Cardiac fibroblast (primary cell): ENCODE results near the gene OR4D10.

Experiments used
- DNase-seq, 2 donors: peaks; one replicate each; pipeline versions ENCODE4 v3.0.0 to v3.0.0-alpha.2; 2010; ENCODE audit warnings: low read depth in 2 of 2
- H3K4me3 ChIP-seq, 2 donors: replicated peaks in 1 of 2; 1 replicate in 1 of 2; 2 replicates in 1 of 2; pipeline ENCODE4 v1.5.1; 2011; ENCODE audit warnings: low read depth in 2 of 2, low read length in 2 of 2, mild to moderate bottlenecking in 2 of 2, moderate library complexity in 1 of 2
- TF ChIP-seq, protein P1 (sequence below): IDR thresholded peaks from one replicate; pipeline ENCODE4 v1.5.1; 2011; ENCODE audit warnings: low read depth, mild to moderate bottlenecking, low read length, inconsistent platforms

The OR4D10 gene

DNA sequence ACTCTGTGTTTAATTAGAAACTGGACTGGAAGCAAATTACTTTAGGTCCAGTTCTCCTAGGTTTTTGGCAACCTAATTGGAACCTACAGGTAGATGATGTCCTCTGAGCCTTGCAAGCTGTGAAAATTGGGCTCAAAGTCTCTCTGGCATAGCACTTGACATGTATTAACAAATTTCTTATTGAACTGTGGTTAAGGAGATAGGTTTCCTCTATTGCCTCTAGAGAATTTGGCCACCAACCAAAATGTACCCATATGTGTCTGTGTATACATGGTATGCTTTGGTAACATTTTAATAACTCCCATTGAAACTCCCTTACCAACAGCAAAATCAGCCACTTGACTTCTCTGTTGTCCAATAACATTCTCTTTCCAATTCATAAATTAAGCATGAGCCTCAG lies at the start of gene OR4D10:
OR4D10 (plus strand) TSS at position 301 of the 400 bp plus-strand sequence. CDS start 4,115 bp downstream, outside the sequence.
- no peak within 1 kb of the TSS for H3K4me3 ChIP-seq
- TF ChIP-seq, protein P1, sequence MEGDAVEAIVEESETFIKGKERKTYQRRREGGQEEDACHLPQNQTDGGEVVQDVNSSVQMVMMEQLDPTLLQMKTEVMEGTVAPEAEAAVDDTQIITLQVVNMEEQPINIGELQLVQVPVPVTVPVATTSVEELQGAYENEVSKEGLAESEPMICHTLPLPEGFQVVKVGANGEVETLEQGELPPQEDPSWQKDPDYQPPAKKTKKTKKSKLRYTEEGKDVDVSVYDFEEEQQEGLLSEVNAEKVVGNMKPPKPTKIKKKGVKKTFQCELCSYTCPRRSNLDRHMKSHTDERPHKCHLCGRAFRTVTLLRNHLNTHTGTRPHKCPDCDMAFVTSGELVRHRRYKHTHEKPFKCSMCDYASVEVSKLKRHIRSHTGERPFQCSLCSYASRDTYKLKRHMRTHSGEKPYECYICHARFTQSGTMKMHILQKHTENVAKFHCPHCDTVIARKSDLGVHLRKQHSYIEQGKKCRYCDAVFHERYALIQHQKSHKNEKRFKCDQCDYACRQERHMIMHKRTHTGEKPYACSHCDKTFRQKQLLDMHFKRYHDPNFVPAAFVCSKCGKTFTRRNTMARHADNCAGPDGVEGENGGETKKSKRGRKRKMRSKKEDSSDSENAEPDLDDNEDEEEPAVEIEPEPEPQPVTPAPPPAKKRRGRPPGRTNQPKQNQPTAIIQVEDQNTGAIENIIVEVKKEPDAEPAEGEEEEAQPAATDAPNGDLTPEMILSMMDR: no peak
- no peak for DNase-seq

DNA sequence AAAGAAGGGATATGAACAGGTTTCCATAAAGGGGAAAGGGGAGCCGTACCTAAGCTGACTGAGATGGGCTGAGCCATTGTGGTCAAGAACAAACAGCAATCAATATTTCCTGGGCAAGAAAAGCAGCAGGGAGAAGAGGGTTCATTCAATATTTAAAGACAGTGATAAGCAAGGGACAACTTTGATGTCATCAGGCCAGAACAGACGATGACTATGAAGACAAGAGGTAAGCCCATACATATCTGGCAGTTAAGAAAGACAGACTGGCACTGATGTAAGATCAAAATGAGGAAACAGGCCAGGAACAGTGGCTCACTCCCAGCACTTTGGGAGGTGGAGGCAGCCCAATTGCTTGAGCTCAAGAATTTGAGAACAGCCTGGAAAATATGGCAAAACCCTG lies 49.3 kb upstream of the OR4D10 start:
- no peak for DNase-seq
- TF ChIP-seq, protein P1: no peak
- H3K4me3 ChIP-seq: no peak overlapping the region

DNA sequence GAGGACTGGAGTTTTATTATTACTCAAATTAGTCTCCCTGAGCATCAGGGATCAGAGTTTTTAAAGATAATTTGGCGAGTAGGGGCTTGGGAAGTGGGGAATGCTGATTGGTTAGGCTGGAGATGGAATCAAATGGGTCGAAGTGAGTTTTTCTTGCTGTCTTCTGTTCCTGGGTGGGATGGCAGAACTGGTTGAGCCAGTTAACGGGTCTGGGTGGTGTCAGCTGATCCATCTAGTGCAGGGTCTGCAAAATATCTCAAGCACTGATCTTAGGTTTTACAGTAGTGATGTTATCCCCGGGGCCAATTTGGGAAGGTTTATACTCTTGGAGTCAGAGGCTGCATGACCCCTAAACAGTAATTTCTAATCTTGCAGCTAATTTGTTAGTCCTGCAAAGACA lies 48.0 kb upstream of the OR4D10 start:
- no peak for DNase-seq
- H3K4me3 ChIP-seq: no peak overlapping the region
- TF ChIP-seq, protein P1: no peak

DNA sequence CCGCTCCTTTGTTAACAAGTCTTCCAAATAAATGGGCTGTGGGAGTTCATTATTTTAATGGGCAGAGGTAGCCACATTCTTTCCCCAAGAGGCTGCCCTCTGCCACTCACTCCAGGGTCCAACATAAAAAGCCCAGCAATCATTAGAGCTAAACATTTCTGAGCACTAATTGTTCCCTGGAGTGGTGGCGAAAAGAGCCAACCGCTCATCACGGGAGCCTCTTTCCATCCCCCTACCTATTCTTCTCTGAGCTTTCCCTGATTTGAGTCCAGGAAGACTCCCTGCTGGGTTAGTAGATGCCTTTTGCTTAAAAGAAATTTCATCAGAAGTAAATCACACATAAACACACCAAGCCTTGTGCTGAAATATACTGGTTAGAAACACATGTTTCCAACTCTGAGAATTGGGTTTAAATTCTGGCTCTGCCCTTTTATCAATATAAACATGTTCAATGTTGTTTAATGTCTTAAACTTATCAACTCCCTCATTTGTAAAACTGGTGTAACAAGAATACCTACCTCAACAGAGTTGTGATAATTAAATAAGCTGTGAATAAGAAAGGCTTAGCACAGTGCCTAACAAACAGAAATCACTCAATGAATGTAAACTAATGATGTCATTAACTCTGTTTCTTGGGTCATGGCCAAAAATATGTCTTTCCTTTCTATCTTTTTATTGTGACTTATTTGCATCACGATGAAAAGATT lies 46.6 kb upstream of the OR4D10 start, which contains the start of gene OR5A2:
OR5A2 (minus strand) TSS at position 53 of the 707 bp plus-strand sequence. CDS start 3,460 bp downstream, outside the sequence.
- DNase-seq: no peak
- TF ChIP-seq, protein P1: no peak

DNA sequence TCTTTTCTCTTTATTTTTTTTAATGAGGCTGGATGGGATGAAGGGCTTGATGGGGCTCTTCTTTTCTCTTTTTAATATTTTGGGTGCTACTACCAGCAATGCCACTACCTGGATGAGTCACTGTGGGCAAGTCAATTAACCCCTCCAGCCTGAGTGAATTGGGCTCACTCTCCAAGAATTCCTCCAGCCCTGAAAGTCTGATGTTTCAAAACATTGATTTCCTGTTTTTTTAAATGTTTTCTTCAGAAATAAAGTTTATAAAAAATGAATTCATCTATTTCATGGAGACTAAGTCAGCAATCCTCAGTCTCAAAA lies 46.1 kb upstream of the OR4D10 start:
- no peak overlapping the region for H3K4me3 ChIP-seq
- TF ChIP-seq, protein P1: no peak
- DNase-seq: no peak

More for the DNA sequence above, 46.6 kb upstream of the OR4D10 start, which contains the start of gene OR5A2:
- no peak within 1 kb of the TSS for H3K4me3 ChIP-seq

DNA sequence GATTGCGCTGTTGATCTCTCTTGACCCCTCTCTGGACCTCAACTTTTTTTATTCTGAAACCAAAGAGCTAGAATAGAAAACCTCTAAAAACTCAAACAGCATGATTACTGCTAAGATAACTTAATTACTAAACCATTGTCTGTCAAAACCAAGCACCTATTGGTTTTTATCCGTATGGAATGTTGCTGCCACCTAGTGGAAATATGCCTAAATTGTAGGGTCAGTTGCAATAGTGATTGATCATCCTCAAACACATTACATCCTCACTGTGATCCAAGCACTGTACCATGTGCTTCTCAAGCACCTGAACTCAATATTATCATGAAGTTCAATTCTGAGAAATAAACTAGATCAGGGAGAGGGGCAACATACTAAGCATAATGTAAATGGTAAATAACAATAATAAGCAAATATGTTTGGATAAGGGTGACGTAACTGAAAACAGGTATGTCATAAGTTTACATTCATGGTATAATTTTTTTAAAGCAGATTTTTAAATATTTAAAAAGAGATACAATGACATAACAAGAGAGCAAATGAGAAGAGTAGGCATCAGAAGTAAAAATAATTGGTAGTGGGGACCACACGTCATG lies 43.1 kb upstream of the OR4D10 start:
- TF ChIP-seq, protein P1: peak; percentile 73
- DNase-seq: peak; percentile 59 to 68

More for the DNA sequence above, 43.1 kb upstream of the OR4D10 start:
- H3K4me3 ChIP-seq: no peak overlapping the region
